Measurements from ENCODE around the gene DLG2. TPM values are rescaled to one million over a fixed set of nuclear protein-coding genes. Genes with fewer than 3 reads are reported as not detected.

DLG2 gene
- total and polyA plus RNA-seq, 2 of the 4 experiments (the other 2 are of a cell fraction), result 0.31 to 0.36 TPM

- ChIA-PET POLR2A (ENCODE audit: unreplicated experiment) (no interaction called here), CTCF (no interaction called here)
- H3K9me1 ChIP-seq (ENCODE audit: insufficient read depth, low read length), result no peaks in the 10 kb centered on the region
- no peak overlapping the region for H3K23ac ChIP-seq (ENCODE audit: low read depth, low read length)
- no CpG with 5 or more reads among the region's 4 CpGs for WGBS, 2 experiments (ENCODE audit: extremely low coverage in 2 of 2, insufficient read length in 1 of 2)
- no peak for TF ChIP-seq ELK1 (IDR thresholded peaks at IDR 0.05; ENCODE audit: borderline replicate concordance, low read depth, low read length)
- no peak for TF ChIP-seq MXI1 (IDR thresholded peaks at IDR 0.05; ENCODE audit: borderline replicate concordance, low read depth, low read length)
- no peak for TF ChIP-seq BHLHE40 (IDR thresholded peaks at IDR 0.05; ENCODE audit: low read depth, low read length)
- TF ChIP-seq CTCF (conservative IDR thresholded peaks at IDR 0.05; ENCODE audit: low read depth, low read length), result no peak
- no peak for TF ChIP-seq POLR2A (IDR thresholded peaks at IDR 0.05; ENCODE audit: low read depth, low read length)
- no peak for TF ChIP-seq RAD21 (IDR thresholded peaks at IDR 0.05; ENCODE audit: low read length)
- H3K18ac ChIP-seq (ENCODE audit: low read depth, low read length), result no peak overlapping the region
- no peaks in the 10 kb centered on the region for H3K9me3 ChIP-seq (ENCODE audit: control insufficient read depth, insufficient read depth, low read length)
- H3K4me2 ChIP-seq (ENCODE audit: low read depth, low read length), result no peak overlapping the region
- dilution Hi-C loops (cut with HindIII; ENCODE audit: low sequenced_read_pairs, unreplicated experiment), result no loop called here
- H2BK20ac ChIP-seq (ENCODE audit: low read depth, low read length), result no peak overlapping the region
- H3K27me3 ChIP-seq (ENCODE audit: control insufficient read depth, insufficient read depth, low read length), result no peaks in the 10 kb centered on the region
- no TSS peak for BruUV-seq (replicated peaks)
- no peak overlapping the region for H3K56ac ChIP-seq (ENCODE audit: extremely low read depth, insufficient read depth, low read length)
- no peak overlapping the region for H2AK9ac ChIP-seq (replicated peaks; ENCODE audit: low read depth, low read length, poor library complexity)
- no peak overlapping the region for H2AK5ac ChIP-seq (ENCODE audit: low read depth, low read length)
- in situ Hi-C loops (cut with MboI; ENCODE audit: low sequenced_read_pairs), result no loop called here
- DNase-seq (no peak), ATAC-seq (ENCODE audit: low read depth) (no peak)
- no peak overlapping the region for H4K8ac ChIP-seq (ENCODE audit: low read depth in 2 of 2, low read length in 2 of 2)
- no peak overlapping the region for H3K9ac ChIP-seq (ENCODE audit: low read depth, low read length)
- no peaks in the 10 kb centered on the region for H3K36me3 ChIP-seq (ENCODE audit: control insufficient read depth, insufficient read depth, low read length)
- H4K91ac ChIP-seq (ENCODE audit: insufficient read depth, low read depth, low read length), result no peak overlapping the region
- no peak overlapping the region for H2BK120ac ChIP-seq (ENCODE audit: low read depth, low read length)
- no peak overlapping the region for H4K5ac ChIP-seq (ENCODE audit: low read depth, low read length)
- no peaks in the 10 kb centered on the region for H3K79me1 ChIP-seq (ENCODE audit: low read depth in 1 of 2, low read length in 2 of 2)
- no peak overlapping the region for H2BK5ac ChIP-seq (ENCODE audit: low read depth, low read length, poor library complexity, severe bottlenecking)
- no peak overlapping the region for H2AFZ ChIP-seq (replicated peaks; ENCODE audit: low read length, poor library complexity)
- H2BK15ac ChIP-seq (ENCODE audit: low read depth, low read length), result no peak overlapping the region
- H3K27ac ChIP-seq (ENCODE audit: insufficient read depth, low read length), result no peak overlapping the region
- H4K20me1 ChIP-seq (ENCODE audit: insufficient read depth, low read length), result no peaks in the 10 kb centered on the region
- no peak overlapping the region for H3K4me3 ChIP-seq (ENCODE audit: insufficient read depth, low read depth, low read length)
- no peaks in the 10 kb centered on the region for H3K4me1 ChIP-seq (ENCODE audit: control insufficient read depth, insufficient read depth, low read length)
- intact Hi-C loops (cut with micrococcal nuclease), result no loop called here
- no peak overlapping the region for H3K4ac ChIP-seq (ENCODE audit: low read depth, low read length)
- H3K14ac ChIP-seq (replicated peaks; ENCODE audit: low read depth, low read length), result no peak overlapping the region
Measured at GRCh38 chr11:84140386-84141169, 1486.6 kb downstream of the DLG2 start.

Measured in IMR-90 (cell line).